HCT116 (cell line): ENCODE data around the gene CA14.

Source experiments
- CTCF ChIP-seq, 3 experiments: fragments of 200-600 bp in 1 of 3; sonication (generic) in 1 of 3; IDR thresholded peaks in 2 of 3; conservative IDR thresholded peaks in 1 of 3; 2 replicates each; pipeline ENCODE4 v1.5.1; 2012 to 2017; ENCODE audit warnings: low read depth in 2 of 3, low read length in 2 of 3, antibody characterized with exemption in 1 of 3, borderline replicate concordance in 1 of 3, control low read depth in 1 of 3, mild to moderate bottlenecking in 1 of 3, mixed read lengths in 1 of 3, mixed run types in 1 of 3, moderate library complexity in 1 of 3; ENCODE audit not compliant: insufficient read depth in 1 of 3
- EZH2 ChIP-seq: fragments of 200-600 bp; sonication (generic); IDR thresholded peaks from 2 replicates; pipeline ENCODE4 v1.6.1; 2017; ENCODE audit warnings: antibody characterized with exemption, mixed run types
- EZH2phosphoT487 ChIP-seq: fragments of 200-600 bp; IDR thresholded peaks from 2 replicates; pipeline ENCODE4 v1.6.1; 2018; ENCODE audit warnings: antibody characterized with exemption, borderline replicate concordance
- MAX ChIP-seq: IDR thresholded peaks from 2 replicates; pipeline ENCODE4 v1.6.1; 2012
- POLR2A ChIP-seq: IDR thresholded peaks from 2 replicates; pipeline ENCODE4 v1.7.0; 2011; ENCODE audit warnings: borderline replicate concordance; ENCODE audit not compliant: insufficient read depth, insufficient read length; ENCODE audit errors: extremely low read depth
- SP1 ChIP-seq: IDR thresholded peaks from 2 replicates; pipeline ENCODE4 v1.6.1; 2012; ENCODE audit warnings: low read depth
- SRF ChIP-seq: IDR thresholded peaks from 2 replicates; pipeline ENCODE4 v1.6.1; 2012; ENCODE audit warnings: low read depth
- ZNF274 ChIP-seq: fragments of 200-500 bp; sonication (Bioruptor generic); IDR thresholded peaks from 2 replicates; pipeline ENCODE4 v1.6.1; 2014; ENCODE audit warnings: mild to moderate bottlenecking, low read depth, low read length, inconsistent platforms

- TF ChIP-seq CTCF (IDR thresholded peaks at IDR 0.05 in 2 of 3, conservative IDR thresholded peaks at IDR 0.05 in 1 of 3; ENCODE audit: borderline replicate concordance in 1 of 3, insufficient read depth in 1 of 3, low read depth in 2 of 3, low read length in 2 of 3) (peak in 2 of 3 experiments; percentile 44 to 48; a peak in 4 of 6 replicates), SP1 (no peak), SRF (no peak), POLR2A (no peak), EZH2phosphoT487 (no peak), MAX (no peak), EZH2 (no peak), ZNF274 (no peak)
Measured at GRCh38 chr1:150221552-150221951, 36.0 kb upstream of the CA14 start.
